ENCODE measurements around the gene MCF2L2.

GRCh38 chr3:183392186-183393034 is 36.0 kb downstream of the MCF2L2 start:
- TF ChIP-seq ZBTB49 (tag by site-specific recombination; IDR thresholded peaks at IDR 0.05; ENCODE audit: low read depth) (no peak), BCL6B (tag by site-specific recombination; IDR thresholded peaks at IDR 0.05) (no peak), ZNF274 (IDR thresholded peaks at IDR 0.05; ENCODE audit: low read length) (no peak), ZNF274 (tag by site-specific recombination; IDR thresholded peaks at IDR 0.05; ENCODE audit: borderline replicate concordance) (no peak), GLIS2 (tag by site-specific recombination; IDR thresholded peaks at IDR 0.05) (no peak), KLF1 (tag by site-specific recombination; IDR thresholded peaks at IDR 0.05) (no peak), CTCF (tag by site-specific recombination; IDR thresholded peaks at IDR 0.05) (no peak), PBX3 (CRISPR knock-in tag; IDR thresholded peaks at IDR 0.05) (no peak), ZNF221 (tag by site-specific recombination; IDR thresholded peaks at IDR 0.05; ENCODE audit: borderline replicate concordance) (no peak)
